ENCODE data around the gene C9orf153. TPM values are rescaled to one million over a fixed set of nuclear protein-coding genes. Genes with fewer than 3 reads are reported as not detected.

C9orf153 gene
- total and polyA plus RNA-seq, 2 experiments from 2014 or later, result not detected

GRCh38 chr9:86230858-86231257 lies 28.6 kb downstream of the C9orf153 start:
- Histone ChIP-seq H3K4me3 (no peak overlapping the region), H3K79me2 (no peaks in the 10 kb centered on the region), H3K4me1 (ENCODE audit: insufficient read depth) (no peaks in the 10 kb centered on the region), H4K20me1 (ENCODE audit: insufficient read depth, poor library complexity, severe bottlenecking) (no peaks in the 10 kb centered on the region), H3K27me3 (no peaks in the 10 kb centered on the region), H3K9me3 (ENCODE audit: low read depth) (no peaks in the 10 kb centered on the region), H3K27ac (no peak overlapping the region), H3K9me2 (replicated peaks; ENCODE audit: insufficient read depth) (no peaks in the 10 kb centered on the region), H3K4me2 (no peak overlapping the region), H3K36me3 (replicated peaks; ENCODE audit: insufficient read depth, low read depth) (no peaks in the 10 kb centered on the region), H2AFZ (no peak overlapping the region)
- TF ChIP-seq EZH2phosphoT487 (IDR thresholded peaks at IDR 0.05; ENCODE audit: low read depth, severe bottlenecking, unreplicated experiment), result no peak
- no peak for TF ChIP-seq EZH2 (IDR thresholded peaks at IDR 0.05; ENCODE audit: borderline replicate concordance)
- TF ChIP-seq CTCF (IDR thresholded peaks at IDR 0.05; ENCODE audit: poor library complexity), result no peak
- DNase-seq (ENCODE audit: low spot score), result no peak
- WGBS (ENCODE audit: low lambda C conversion rate, missing lambda C conversion rate), result 68% methylated on average over 2 of the region's 2 CpGs

GRCh38 chr9:86222667-86223066 lies 36.8 kb downstream of the C9orf153 start:
- DNase-seq (ENCODE audit: low spot score), result no peak
- Histone ChIP-seq H3K27ac (no peak overlapping the region), H3K9me2 (replicated peaks; ENCODE audit: insufficient read depth) (no peaks in the 10 kb centered on the region), H3K36me3 (replicated peaks; ENCODE audit: insufficient read depth, low read depth) (no peaks in the 10 kb centered on the region), H3K79me2 (no peaks in the 10 kb centered on the region), H3K9me3 (ENCODE audit: low read depth) (no peaks in the 10 kb centered on the region), H4K20me1 (ENCODE audit: insufficient read depth, poor library complexity, severe bottlenecking) (no peaks in the 10 kb centered on the region), H2AFZ (no peak overlapping the region), H3K4me2 (no peak overlapping the region), H3K27me3 (no peaks in the 10 kb centered on the region), H3K4me1 (ENCODE audit: insufficient read depth) (no peaks in the 10 kb centered on the region), H3K4me3 (no peak overlapping the region)
- 87% methylated on average over 4 of the region's 4 CpGs for WGBS (ENCODE audit: low lambda C conversion rate, missing lambda C conversion rate)
- TF ChIP-seq EZH2phosphoT487 (IDR thresholded peaks at IDR 0.05; ENCODE audit: low read depth, severe bottlenecking, unreplicated experiment) (no peak), CTCF (IDR thresholded peaks at IDR 0.05; ENCODE audit: poor library complexity) (no peak), EZH2 (IDR thresholded peaks at IDR 0.05; ENCODE audit: borderline replicate concordance) (no peak)

- Histone ChIP-seq H2AFZ (no peak overlapping the region), H3K9me3 (ENCODE audit: low read depth) (no peaks in the 10 kb centered on the region), H3K4me2 (no peak overlapping the region), H3K4me1 (ENCODE audit: insufficient read depth) (no peaks in the 10 kb centered on the region), H4K20me1 (ENCODE audit: insufficient read depth, poor library complexity, severe bottlenecking) (no peaks in the 10 kb centered on the region), H3K9me2 (replicated peaks; ENCODE audit: insufficient read depth) (no peaks in the 10 kb centered on the region), H3K4me3 (no peak overlapping the region), H3K36me3 (replicated peaks; ENCODE audit: insufficient read depth, low read depth) (no peaks in the 10 kb centered on the region), H3K27me3 (no peaks in the 10 kb centered on the region), H3K79me2 (no peaks in the 10 kb centered on the region), H3K27ac (no peak overlapping the region)
- no peak for DNase-seq (ENCODE audit: low spot score)
- WGBS (ENCODE audit: low lambda C conversion rate, missing lambda C conversion rate), result 86% methylated on average over 3 of the region's 3 CpGs
- no peak for TF ChIP-seq CTCF (IDR thresholded peaks at IDR 0.05; ENCODE audit: poor library complexity)
- no peak for TF ChIP-seq EZH2phosphoT487 (IDR thresholded peaks at IDR 0.05; ENCODE audit: low read depth, severe bottlenecking, unreplicated experiment)
- TF ChIP-seq EZH2 (IDR thresholded peaks at IDR 0.05; ENCODE audit: borderline replicate concordance), result no peak
Measured at GRCh38 chr9:86219606-86220005, 39.9 kb downstream of the C9orf153 start.

Data from hepatocyte (in vitro differentiated cells).